GM21447 (cell line): ENCODE measurements around the gene TRPV2.

Source experiments
- ATAC-seq: cut with Tn5 transposase; IDR thresholded peaks from one replicate; pipeline ENCODE4 v1.9.1; 2021; ENCODE audit not compliant: unreplicated experiment

Gene TRPV2

GRCh38 chr17:16453493-16453851 is 38.1 kb downstream of the TRPV2 start:
- ATAC-seq = no peak

GRCh38 chr17:16455997-16456741 is 40.8 kb downstream of the TRPV2 start:
- no peak for ATAC-seq

- no peak for ATAC-seq
These were observed 41.5 kb downstream of the TRPV2 start for GRCh38 chr17:16456742-16457316.

GRCh38 chr17:16459271-16459670 is 43.9 kb downstream of the TRPV2 start:
- no peak for ATAC-seq

GRCh38 chr17:16459855-16460550 is 44.6 kb downstream of the TRPV2 start:
- no peak for ATAC-seq

GRCh38 chr17:16460796-16461605 is 45.6 kb downstream of the TRPV2 start:
- no peak for ATAC-seq

- ATAC-seq = no peak
These were observed 46.2 kb downstream of the TRPV2 start for GRCh38 chr17:16461606-16461866.

- ATAC-seq = no peak
These were observed 46.9 kb downstream of the TRPV2 start for GRCh38 chr17:16462070-16462864.

GRCh38 chr17:16463358-16464302 is 48.3 kb downstream of the TRPV2 start:
- ATAC-seq = no peak

GRCh38 chr17:16464303-16465051 is 49.1 kb downstream of the TRPV2 start:
- ATAC-seq = no peak

- ATAC-seq = no peak
These were observed 49.6 kb downstream of the TRPV2 start for GRCh38 chr17:16465052-16465312.

- ATAC-seq = no peak
These were observed 50.5 kb downstream of the TRPV2 start for GRCh38 chr17:16465861-16466338.

- ATAC-seq = no peak
These were observed 51.0 kb downstream of the TRPV2 start for GRCh38 chr17:16466407-16466806.

- no peak for ATAC-seq
These were observed 51.7 kb downstream of the TRPV2 start for GRCh38 chr17:16467044-16467443.

- ATAC-seq = no peak
These were observed 52.5 kb downstream of the TRPV2 start for GRCh38 chr17:16467886-16468285.

GRCh38 chr17:16468428-16468992 is 53.1 kb downstream of the TRPV2 start:
- no peak for ATAC-seq

- no peak for ATAC-seq
These were observed 54.9 kb downstream of the TRPV2 start for GRCh38 chr17:16470265-16470664.

GRCh38 chr17:16471295-16471694 is 55.9 kb downstream of the TRPV2 start:
- ATAC-seq = no peak

- no peak for ATAC-seq
These were observed 57.2 kb downstream of the TRPV2 start for GRCh38 chr17:16472539-16472938.
